Dermis blood vessel endothelial cell (primary cell): ENCODE results near the gene GPX1. TPM values are rescaled to one million over a fixed set of nuclear protein-coding genes. Genes with fewer than 3 reads are reported as not detected.
"Not testable (repeated sequence)": the region's sequence is repeated elsewhere in the genome, so short reads cannot be mapped to it uniquely, and the experiment has no call there.

Experiments used
- DNase-seq: peaks from one replicate; pipeline ENCODE4 v3.0.0; 2010
- total RNA-seq: library from RNA; depleted of rRNA; stranded (reverse); fragments of >200 nt; gene quantifications from 2 replicates; pipeline ENCODE4 v1.2.3, GENCODE V29; 2014

The GPX1 gene
- total RNA-seq, 1 donor from 2014 or later = 439 TPM

- peak; percentile 78 for DNase-seq
Observed at GRCh38 chr3:49357443-49358216, 523 bp downstream of the GPX1 start.

- DNase-seq = not testable (repeated sequence)
Observed at GRCh38 chr3:49357095-49357442, 1.1 kb downstream of the GPX1 start.

DNA sequence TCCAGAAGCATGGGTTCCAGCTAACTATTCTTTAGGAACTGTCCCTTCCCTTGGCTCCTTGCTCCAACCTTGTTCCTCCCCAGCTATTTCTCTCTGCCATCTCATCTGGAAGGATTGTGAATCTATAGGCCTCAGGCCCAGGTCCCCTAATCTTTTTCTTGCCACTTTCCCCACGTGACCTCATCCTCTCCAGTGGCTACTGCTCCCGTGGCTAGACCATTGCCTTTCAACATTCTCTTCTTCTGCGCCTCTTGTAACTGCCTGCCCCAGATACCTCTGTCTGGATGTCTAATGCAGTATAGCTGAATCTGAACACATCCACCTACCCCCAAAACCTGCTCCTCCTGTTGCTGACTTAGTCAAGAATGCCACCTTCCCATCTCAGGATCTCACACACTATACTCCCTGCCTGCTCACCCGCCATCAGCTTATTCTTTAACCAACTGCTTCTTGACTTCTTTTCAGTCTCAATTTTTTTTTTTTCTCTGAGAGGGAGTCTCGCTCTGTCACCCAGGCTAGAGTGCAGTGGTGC is 5.2 kb downstream of the GPX1 start:
- DNase-seq = no peak

GRCh38 chr3:49352281-49352680 is 5.9 kb downstream of the GPX1 start:
- DNase-seq = peak; percentile 51

DNA sequence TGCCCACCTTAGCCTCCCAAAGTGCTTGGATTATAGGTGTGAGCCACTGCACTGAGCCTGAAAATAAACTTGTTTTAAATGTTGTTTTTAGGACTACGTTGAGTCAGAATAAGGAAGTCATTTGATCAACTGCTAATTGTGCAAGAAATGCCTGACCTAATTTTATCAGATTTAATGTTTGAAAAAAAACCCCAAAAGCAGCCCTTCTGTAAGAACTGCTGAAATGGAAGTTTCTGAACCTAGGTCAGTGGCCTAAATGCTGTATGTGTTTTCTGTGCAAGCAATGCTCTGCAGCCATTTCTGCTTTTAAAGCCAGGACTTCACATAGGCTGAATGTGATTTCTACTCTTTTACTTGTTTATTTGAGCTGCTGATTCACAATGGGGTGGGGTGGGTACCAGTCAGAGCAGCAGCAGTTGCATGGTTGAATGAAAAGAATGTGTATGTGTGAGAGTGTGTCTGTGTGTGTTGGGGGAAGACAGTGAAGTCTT is 6.6 kb downstream of the GPX1 start:
- DNase-seq = peak; percentile 48

DNA sequence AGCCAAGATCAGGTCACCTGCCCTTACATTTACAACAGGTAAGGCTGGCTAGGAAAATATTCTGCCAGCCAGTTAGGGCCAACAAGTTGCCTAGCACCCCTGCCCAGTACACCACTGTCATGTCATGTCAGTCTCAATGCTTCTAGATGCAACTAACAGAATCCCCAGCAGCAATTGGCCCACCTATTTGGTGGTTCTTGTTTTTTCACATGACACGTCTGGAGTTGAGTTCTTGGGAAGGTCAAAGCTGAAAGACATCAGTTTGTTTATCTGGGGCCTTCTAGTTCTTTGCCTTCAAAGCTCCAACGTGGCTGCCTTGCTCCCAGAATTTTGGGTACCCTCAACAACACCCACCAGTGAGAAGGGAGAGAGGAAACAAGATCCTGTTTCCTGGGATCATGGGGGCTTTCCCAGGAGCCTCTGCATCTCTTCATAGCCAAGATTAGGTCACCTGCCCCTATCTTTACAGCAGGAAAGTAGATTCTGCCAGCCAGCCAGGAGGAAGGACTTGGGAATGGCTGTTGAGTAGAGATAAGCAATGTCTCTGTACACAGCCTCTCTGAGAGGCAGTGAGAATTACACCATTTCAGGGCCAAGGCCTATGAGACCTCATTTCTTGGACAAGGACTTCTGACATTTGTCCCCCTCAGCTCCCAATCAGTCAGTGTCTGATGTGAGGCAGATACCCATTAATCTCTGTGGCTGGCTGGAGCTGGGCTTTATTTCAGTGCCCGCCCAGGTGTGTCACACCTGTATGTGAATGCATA is 8.6 kb downstream of the GPX1 start:
- DNase-seq = peak; percentile 36

DNA sequence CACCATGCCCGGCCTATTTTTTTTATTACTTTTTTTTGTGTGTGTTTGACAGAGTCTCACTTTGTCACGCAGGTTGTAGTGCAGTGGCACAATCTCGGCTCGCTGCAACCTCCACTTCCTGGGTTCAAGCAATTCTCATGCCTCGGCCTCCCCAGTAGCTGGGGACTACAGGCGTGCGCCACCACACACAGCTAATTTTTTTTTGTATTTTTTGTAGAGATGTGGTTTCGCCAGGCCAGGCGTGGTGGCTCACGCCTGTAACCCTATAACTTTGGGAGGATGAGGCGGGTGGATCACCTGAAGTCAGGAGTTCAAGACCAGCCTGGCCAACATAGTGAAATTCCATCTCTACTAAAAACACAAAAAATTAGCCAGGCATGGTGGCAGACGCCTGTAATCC is 9.8 kb downstream of the GPX1 start:
- DNase-seq = not testable (repeated sequence)

DNA sequence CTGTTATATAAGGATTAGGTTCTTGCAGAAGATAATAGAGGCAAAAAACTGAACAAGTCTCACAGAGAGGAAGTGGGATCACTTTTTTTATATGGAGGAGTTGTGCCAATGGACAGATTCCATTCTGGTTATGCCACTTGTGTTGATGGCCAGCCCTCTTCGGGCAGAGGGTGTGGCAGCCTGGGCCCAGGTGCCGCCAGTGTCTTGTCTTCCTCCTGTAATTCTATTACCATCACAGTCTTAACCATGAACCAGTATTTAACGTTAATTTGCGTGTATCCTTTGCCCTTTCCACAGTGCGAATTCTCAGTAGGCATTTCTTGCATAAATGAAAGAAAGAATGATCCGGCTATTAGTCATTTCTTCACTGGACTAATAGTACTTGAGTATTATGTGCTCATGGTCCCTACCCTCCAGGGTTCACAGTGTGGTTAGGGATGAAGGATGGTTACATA is 11.3 kb downstream of the GPX1 start:
- peak; percentile 11 for DNase-seq

GRCh38 chr3:49343163-49343562 is 15.0 kb downstream of the GPX1 start:
- no peak for DNase-seq

GRCh38 chr3:49341996-49342395 is 16.2 kb downstream of the GPX1 start:
- no peak for DNase-seq

DNA sequence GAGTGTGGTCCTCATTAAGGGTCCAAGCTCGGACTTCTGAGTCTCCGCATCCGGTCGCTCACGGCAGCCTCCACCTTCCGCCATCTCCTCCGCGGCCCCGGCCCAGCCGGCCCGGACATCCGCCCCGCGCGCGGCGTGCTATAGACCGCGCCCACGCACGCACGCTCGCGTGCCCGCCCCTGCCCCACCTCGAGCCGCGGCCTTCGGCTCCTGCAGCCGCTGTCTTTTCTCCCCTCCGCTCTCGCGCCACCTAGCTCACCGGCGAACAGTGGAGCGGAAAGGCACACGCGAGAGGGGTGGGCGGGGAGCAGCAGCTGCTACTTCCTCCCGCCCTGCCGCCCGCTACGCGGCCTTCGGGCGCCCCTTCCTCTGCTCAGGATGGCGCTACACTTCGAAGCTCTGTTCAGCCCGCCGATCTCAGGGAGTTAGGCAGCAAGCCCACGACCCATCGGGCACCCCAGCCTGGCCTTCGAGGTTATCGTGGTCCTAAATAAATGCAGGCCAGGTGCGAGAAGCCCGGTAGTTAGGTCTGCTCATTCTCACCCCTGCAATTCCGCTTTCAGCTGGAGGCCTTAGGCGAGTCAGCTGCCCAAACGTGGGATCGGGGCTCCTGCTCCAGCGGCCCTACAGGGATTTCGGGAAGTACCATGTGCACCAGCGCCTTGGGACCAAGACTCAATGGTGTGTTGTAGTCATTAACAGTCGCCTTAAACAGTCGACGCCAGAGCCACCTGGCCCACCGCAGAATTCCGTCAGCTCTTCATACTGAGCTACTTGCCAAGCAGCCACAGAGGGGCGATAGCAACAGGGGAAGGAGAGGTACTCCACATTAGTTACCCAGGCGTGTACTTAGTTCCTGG is 18.0 kb downstream of the GPX1 start, which contains the start of gene USP4:
Gene USP4, minus strand, starts transcription at position 113 of the 860 bp plus-strand sequence. Its CDS starts 29 bp downstream, at position 84.
- peak; percentile 96 for DNase-seq

DNA sequence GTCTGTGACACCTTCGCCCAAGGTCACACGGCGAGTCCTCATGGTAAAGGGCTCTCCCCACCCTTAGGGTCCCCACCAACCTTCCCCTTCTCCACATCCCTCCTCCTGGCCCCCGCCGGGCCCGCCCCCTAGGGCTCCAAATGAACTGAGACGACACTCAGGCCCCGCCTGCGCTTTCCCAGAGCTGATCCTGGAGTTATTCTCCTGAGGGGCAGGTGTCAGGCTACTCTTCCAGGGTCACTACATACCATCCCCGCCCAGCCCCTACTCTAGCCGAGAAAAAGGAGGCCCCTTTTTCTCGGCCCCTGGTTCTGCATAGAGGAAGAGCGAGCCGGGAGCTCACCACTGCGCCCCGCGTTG is 18.6 kb downstream of the GPX1 start:
- no peak for DNase-seq

GRCh38 chr3:49333916-49334633 is 24.1 kb downstream of the GPX1 start:
- DNase-seq = no peak

GRCh38 chr3:49333091-49333490 is 25.1 kb downstream of the GPX1 start:
- DNase-seq = no peak

GRCh38 chr3:49329186-49329585 is 29.0 kb downstream of the GPX1 start:
- DNase-seq = no peak

GRCh38 chr3:49328350-49328749 is 29.8 kb downstream of the GPX1 start:
- not testable (repeated sequence) for DNase-seq

DNA sequence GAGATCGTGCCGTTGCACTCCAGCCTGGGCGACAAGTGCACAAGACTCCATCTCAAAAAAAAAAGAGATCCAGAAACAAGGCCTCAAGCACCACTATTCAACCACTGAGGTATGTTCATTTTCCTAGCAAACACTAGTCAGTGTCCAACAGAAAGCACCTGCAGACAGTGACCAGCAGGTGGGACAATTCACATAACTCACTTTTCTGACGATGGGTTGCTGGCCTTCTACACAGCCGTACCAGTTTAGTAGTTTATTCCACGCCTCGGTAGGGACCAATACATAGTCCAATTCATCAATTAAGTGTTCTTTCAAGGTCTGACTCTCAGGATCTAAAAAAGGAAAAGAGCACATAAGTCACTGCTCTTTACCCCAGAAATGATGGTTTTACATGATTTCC is 30.7 kb downstream of the GPX1 start:
- peak; percentile 47 for DNase-seq

DNA sequence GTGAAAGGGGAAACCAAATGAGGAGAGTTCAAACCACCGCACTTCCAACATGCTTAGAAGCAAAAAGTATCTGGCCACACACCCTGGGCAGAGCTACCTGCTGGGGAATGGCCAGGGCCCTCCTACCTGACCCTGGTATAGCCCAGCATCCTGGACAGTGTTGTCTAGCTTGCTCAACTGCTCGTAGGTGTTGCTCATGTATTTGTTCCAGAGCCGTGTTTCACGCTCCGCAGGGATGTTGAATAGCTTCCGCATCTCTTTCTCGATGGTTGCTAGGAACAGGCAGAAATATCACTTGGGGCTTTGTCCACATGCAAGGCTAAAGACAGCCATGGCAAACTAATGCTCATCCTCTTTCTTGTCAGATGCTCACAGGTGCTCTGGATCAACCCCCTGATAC is 33.4 kb downstream of the GPX1 start:
- DNase-seq = no peak

- no peak for DNase-seq
Observed at GRCh38 chr3:49316696-49317457, 41.3 kb downstream of the GPX1 start.

DNA sequence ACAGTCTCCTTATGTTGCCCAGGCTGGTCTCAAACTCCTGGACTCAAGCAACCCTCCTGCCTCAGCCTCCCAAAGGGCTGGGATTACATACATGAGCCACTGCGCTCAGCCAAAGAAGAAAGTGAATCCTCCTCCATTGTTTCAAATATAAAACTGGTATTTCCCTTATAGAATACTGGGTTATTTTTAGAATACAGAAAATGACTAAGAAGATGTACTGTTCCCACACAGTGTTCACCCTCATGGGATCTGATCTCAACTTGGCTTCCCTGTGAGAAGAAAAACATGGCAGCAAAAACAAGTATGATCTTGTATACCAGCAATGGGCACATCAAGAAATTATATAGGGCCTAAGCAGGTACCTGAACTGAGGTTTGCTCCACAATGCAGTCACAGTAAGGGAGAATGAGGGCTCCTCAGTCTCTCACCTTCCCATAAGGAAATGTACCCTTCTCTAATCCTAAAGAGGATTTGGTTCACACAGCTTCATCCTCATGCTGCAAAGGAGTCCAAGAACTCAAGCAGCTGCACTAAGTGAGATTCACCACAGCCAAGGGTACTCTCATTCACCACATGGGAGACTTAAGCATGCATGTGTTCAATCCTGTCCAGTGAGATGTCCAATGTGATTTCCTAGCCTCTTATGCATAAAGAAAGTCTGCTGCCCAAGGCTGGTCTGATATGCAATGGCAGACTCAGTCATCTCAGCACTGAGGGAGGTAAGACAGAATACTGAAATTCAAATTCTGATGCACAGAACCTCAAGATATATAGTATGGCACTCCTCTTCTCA is 44.1 kb downstream of the GPX1 start:
- peak; percentile 68 for DNase-seq
